Tibial nerve (tissue), 3 donors: ENCODE data around the gene RALA.

ENCODE experiments used
- POLR2A ChIP-seq, 2 donors: fragments of 450-650 bp; IDR thresholded peaks; one replicate each; pipeline ENCODE4 v1.6.1; 2017; ENCODE audit warnings: antibody characterized with exemption in 2 of 2, mild to moderate bottlenecking in 2 of 2, moderate library complexity in 2 of 2
- TF ChIP-seq, protein P1 (sequence below), 5 experiments: fragments of 200-600 bp in 3 of 5; fragments of 450-650 bp in 2 of 5; sonication (generic) in 3 of 5; IDR thresholded peaks; one replicate each; pipeline ENCODE4 v1.5.1; 2016 to 2019; ENCODE audit warnings: antibody characterized with exemption in 5 of 5, mild to moderate bottlenecking in 3 of 5, moderate library complexity in 2 of 5

DNA sequence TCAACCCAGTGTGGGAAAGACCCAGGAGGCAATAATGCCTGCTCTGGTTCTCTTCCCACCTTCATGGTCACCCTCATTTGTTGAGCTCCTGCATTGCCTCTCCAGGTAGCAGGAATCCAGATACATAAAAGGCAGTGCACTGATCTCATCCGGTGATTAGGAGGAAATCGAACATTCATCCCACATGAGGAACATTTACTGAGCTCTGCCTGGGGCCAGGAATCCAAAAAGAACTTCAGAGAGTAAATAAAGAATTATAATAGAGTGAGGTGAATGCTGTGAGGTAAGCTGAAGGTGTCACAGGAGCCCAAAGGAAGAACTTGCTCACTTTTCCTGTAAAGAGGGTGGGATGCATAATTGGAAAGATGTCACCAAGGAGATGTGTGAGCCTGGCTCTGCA is 121.2 kb downstream of the RALA start:
- TF ChIP-seq, protein P1, sequence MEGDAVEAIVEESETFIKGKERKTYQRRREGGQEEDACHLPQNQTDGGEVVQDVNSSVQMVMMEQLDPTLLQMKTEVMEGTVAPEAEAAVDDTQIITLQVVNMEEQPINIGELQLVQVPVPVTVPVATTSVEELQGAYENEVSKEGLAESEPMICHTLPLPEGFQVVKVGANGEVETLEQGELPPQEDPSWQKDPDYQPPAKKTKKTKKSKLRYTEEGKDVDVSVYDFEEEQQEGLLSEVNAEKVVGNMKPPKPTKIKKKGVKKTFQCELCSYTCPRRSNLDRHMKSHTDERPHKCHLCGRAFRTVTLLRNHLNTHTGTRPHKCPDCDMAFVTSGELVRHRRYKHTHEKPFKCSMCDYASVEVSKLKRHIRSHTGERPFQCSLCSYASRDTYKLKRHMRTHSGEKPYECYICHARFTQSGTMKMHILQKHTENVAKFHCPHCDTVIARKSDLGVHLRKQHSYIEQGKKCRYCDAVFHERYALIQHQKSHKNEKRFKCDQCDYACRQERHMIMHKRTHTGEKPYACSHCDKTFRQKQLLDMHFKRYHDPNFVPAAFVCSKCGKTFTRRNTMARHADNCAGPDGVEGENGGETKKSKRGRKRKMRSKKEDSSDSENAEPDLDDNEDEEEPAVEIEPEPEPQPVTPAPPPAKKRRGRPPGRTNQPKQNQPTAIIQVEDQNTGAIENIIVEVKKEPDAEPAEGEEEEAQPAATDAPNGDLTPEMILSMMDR (IDR thresholded peaks at IDR 0.05), result no peak
- no peak for TF ChIP-seq POLR2A (IDR thresholded peaks at IDR 0.05)
